ENCODE data around the gene MCOLN1. TPM values are rescaled to one million over a fixed set of nuclear protein-coding genes. Genes with fewer than 3 reads are reported as not detected.
"Not testable (repeated sequence)": the region's sequence is repeated elsewhere in the genome, so short reads cannot be mapped to it uniquely, and the experiment has no call there.

MCOLN1 gene
- total RNA-seq, 4 donors from 2014 or later: 24.5 to 41.1 (median 31.9) TPM

GRCh38 chr19:7535998-7536695 is 13.7 kb downstream of the MCOLN1 start:
- no peak for TF ChIP-seq CTCF (IDR thresholded peaks at IDR 0.05)

GRCh38 chr19:7538990-7539389 is 16.6 kb downstream of the MCOLN1 start:
- not testable (repeated sequence) for ATAC-seq (ENCODE audit: low FRiP score)

More at GRCh38 chr19:7535998-7536695, 13.7 kb downstream of the MCOLN1 start:
- ATAC-seq (ENCODE audit: low FRiP score): no peak
- DNase-seq (ENCODE audit: low spot score): no peak

GRCh38 chr19:7539827-7540425 is 17.5 kb downstream of the MCOLN1 start:
- no peak for TF ChIP-seq CTCF (IDR thresholded peaks at IDR 0.05)
- no peak for ATAC-seq (ENCODE audit: low FRiP score)
- DNase-seq (ENCODE audit: low spot score): no peak

More at GRCh38 chr19:7538990-7539389, 16.6 kb downstream of the MCOLN1 start:
- DNase-seq (ENCODE audit: low spot score): not testable (repeated sequence)

GRCh38 chr19:7540761-7541474 is 18.5 kb downstream of the MCOLN1 start:
- DNase-seq (ENCODE audit: low spot score): no peak
- ATAC-seq (ENCODE audit: low FRiP score): no peak
- no peak for TF ChIP-seq CTCF (IDR thresholded peaks at IDR 0.05)

GRCh38 chr19:7541475-7541824 is 19.0 kb downstream of the MCOLN1 start:
- no peak for TF ChIP-seq CTCF (IDR thresholded peaks at IDR 0.05)
- DNase-seq (ENCODE audit: low spot score): no peak
- no peak for ATAC-seq (ENCODE audit: low FRiP score)

GRCh38 chr19:7541828-7542443 is 19.5 kb downstream of the MCOLN1 start:
- no peak for TF ChIP-seq CTCF (IDR thresholded peaks at IDR 0.05)
- no peak for DNase-seq (ENCODE audit: low spot score)
- no peak for ATAC-seq (ENCODE audit: low FRiP score)

All from omental fat pad (tissue), 4 donors.